Activated CD4-positive, alpha-beta T cell treated with anti-CD3 and anti-CD28 coated beads, Interleukin-2, Interleukin-4, amounts not matched to agents 100 ng/mL and 50 ng/mL, durations not matched to agents 16 hours and 8 hours (primary cell): ENCODE data around the gene NAXE.
"Not testable (repeated sequence)": the region's sequence is repeated elsewhere in the genome, so short reads cannot be mapped to it uniquely, and the experiment has no call there.

ENCODE experiments used
- DNase-seq: peaks from one replicate; pipeline ENCODE4 v3.0.0-alpha.2; 2020; ENCODE audit warnings: low spot score

NAXE gene

GRCh38 chr1:156571261-156571852 lies 20.2 kb upstream of the NAXE start:
- DNase-seq = no peak

DNA sequence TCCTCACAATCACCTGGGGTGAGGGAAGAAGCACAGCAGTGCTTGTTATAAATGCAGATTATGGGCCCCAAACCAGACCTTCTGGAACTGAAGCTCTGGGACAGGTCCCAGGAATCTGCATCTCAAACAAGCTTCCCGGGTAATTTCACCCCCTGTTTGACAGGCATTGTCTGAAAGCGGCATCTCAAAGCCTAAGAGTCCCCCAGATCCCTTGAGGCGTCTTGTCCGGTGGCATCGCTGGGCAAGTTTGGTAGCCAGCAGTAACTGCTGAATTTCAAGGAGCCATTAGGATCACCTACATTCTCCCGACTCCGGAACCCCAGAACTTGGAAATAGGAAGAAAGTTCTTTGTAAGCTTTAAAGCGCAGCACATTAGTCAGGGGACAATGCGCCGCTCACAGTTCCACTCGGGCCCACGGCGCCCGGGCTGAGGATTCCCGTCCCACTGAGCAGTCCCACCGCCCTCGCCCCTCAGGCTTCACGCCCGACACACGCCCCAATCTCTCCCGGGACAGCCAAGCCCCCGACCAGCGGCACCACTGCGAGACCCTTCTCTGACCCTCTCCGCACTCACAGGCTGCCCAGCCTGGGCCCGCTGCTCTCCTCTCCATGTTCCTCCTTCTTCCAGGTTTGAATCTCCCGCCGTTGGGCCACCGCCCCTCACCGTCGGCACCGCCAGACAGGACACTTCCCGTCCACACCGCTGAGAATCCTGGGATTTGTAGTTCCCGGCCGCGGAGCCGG lies 19.5 kb upstream of the NAXE start, which contains the start of gene IQGAP3:
Gene IQGAP3, minus strand, starts transcription at position 647 of the 744 bp plus-strand sequence. Its CDS starts 36 bp downstream, at position 611.
- peak; percentile 78 for DNase-seq

- no peak for DNase-seq
Observed at GRCh38 chr1:156572663-156573018, 18.9 kb upstream of the NAXE start.

GRCh38 chr1:156574039-156574633 lies 17.4 kb upstream of the NAXE start:
- no peak for DNase-seq

- no peak for DNase-seq
Observed at GRCh38 chr1:156577550-156577949, 14.0 kb upstream of the NAXE start.

GRCh38 chr1:156578055-156578454 lies 13.5 kb upstream of the NAXE start:
- no peak for DNase-seq

GRCh38 chr1:156579472-156579871 lies 12.1 kb upstream of the NAXE start, which contains the start of gene TTC24:
TSS of gene TTC24 (plus strand) at chr1:156579723. CDS start at chr1:156581365, 1,642 bp downstream.
- no peak for DNase-seq

DNA sequence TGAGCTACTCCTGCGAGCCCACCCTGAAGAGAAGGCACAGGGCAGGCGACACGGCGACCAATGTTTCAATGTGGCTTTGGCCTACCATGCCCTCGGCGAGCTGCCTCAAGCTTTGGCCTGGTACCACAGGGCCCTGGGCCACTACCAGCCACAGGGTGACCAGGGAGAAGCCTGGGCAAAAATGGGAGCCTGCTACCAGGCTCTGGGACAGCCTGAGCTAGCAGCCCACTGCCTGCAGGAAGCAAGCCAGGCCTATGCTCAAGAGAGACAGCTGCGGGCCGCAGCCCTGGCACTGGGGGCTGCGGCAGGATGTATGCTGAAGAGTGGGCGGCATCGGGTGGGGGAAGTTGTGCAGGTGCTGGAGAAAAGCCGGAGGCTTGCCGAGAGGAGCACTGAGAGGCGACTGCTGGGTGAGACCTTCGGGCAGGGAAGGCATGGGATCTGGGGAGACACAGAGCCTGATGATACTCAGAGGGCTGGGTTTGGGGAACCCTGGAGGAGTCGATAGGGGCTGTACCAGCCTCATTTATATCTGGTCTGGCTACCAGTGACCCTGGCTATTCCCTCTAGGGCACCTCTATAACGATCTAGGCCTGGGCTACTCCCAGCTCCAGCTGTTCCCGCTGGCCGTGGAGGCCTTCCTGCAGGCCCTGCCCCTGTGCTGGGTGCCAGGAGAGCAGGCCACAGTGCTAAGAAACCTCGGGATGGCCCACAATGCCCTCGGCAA lies 9.8 kb upstream of the NAXE start:
- DNase-seq = no peak

DNA sequence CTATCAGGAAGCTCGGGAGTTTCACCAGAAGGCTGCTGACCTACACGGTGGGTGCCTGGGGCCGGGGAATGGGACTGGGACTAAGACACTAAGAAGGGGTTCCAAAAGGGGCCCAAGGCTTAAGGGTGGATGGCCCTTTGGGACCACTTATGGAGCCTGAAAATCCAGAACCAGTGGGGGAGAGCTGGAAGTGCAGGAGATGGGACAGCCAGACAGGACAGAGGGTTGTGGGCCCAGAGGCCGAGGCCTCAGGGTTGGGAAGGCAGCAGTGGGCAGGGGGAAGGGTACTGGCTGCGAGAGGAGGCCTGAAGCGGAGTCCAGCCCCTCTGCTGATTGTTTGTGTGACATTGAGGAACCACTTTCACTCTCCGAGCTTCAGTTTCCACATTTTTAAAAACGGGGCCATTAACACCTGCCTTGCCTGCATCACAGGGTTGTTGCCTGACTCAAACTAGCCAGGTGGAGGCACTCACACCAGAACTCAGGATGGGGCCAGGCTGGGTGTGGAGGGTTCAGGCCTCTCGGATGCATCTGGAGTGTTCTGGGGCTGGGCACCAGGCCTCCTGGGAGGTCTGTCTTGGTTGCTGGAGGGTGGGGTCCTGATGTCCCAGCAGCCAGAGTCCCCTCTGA lies 9.1 kb upstream of the NAXE start:
- DNase-seq = no peak

DNA sequence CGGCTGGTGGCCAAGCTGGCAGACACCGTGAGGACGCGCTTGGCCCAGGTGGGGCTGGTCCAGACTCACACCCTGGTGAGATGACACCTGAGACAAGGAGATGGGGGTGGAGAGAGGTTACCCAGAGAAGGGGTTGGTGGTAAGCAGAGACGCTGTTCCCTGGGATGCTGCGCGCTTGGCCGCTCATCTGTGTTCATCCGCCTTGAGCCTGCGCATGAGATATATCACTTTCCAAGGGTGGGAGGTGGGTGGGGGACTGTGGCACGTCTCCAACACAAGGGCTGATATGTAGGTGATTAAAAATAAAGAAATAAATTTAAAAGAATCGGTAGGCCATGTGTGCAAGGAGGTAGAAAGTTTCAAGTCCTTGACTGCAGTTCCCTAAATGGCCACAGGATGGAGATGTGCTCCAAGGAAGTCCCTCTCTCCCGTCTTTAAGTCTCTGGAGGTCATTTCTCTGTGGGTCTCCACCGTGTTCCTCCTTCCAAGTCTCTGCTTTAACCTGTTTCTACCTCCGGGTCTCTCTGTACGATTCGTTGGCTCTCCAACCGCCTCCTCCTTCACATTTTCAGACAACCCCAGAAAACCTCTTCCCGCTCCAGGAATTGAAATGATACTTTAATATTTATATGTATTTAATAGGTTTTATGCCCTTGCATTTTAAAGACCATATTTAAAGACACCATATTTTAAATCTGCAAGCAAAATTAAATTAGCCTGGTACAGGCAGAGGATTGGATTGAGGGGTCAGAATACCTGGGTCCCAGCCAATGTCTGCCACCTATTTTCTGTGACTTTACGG lies 7.6 kb upstream of the NAXE start:
- peak; percentile 82 for DNase-seq

GRCh38 chr1:156584813-156585212 lies 6.8 kb upstream of the NAXE start:
- DNase-seq = no peak

- no peak for DNase-seq
Observed at GRCh38 chr1:156586323-156586722, 5.3 kb upstream of the NAXE start.

DNA sequence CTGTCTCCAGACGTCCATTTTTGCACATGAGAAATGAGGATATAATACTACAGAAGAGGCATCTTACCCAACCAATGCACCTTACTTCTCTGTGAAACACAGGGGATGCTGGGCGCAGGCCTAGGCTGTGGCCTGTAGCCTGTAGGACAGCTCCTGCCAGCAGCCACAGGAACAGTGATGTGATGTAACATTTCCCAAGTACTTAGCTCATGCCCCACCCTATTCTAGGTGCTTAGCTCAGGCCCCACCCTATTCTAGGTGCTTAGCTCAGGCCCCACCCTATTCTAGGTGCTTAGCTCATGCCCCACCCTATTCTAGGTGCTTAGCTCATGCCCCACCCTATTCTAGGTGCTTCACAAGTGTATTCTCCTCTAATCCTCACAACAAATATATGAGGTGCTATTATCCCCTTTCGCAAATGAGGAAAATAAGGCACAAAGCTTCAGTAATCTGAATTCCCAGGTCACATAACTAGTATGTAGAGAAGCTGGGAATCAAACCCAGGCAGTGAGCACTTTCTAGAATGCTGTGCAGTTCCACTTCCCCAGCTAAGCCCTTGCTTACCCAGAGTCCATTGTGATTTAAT lies 4.6 kb upstream of the NAXE start:
- no peak for DNase-seq

GRCh38 chr1:156587927-156588326 lies 3.6 kb upstream of the NAXE start:
- DNase-seq = not testable (repeated sequence)

DNA sequence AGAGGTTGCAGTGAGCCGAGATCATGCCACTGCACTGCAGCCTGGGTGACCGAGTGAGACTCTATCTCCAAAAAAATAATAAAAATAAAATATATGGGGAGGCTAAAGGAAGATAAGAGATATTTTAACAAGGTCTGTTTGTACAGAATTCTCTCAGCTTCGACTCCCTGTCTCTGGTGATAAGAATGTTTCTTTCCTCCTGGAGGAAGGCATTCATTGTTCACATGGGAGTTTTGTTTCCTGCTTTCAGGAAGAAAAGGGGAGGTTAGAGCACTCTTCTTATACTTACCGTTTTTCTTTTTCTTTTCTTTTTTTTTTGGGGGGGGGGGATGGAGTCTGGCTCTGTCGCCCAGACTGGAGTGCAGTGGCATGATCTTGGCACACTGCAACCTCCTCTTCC lies 2.0 kb upstream of the NAXE start:
- DNase-seq = no peak

- DNase-seq = no peak
Observed at GRCh38 chr1:156590326-156591180, 1.0 kb upstream of the NAXE start.

DNA sequence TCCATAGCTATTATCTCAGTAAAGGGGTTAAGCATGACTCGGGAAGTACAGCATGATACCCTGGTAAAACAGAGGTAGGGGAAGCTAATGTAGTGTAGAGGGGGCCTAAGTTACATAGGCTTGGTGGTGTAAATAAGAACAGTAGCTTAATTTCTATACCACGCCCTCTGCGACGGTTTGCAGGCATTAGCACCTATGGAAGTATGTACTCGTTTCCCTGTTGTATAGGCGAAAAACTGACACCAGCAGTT lies 470 bp upstream of the NAXE start:
- DNase-seq = no peak

DNA sequence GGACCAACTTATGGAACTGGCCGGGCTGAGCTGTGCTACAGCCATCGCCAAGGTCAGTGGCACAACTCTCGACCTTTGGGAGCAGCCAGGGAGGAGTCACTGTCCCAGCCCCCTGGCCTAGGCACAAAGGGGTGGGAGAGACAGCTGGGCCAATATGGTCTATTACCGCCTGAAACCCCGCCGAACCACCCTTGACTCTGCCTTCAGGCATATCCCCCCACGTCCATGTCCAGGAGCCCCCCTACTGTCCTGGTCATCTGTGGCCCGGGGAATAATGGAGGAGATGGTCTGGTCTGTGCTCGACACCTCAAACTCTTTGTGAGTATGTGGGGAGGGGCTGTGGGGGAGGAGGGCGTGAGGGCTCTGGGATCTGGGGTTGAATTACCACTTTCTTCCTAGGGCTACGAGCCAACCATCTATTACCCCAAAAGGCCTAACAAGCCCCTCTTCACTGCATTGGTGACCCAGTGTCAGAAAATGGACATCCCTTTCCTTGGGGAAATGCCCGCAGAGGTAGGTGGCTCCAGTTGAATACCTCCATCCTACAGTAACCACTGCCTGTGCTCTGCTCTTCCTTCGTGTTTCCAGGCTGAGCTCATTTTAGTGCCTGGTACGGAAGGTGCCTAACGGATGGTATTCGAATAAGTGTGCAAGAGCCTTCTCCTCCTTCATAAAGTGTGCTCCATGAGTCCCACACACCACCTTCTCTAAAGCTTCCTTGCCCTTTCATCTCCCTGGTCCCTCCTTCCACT lies 758 bp downstream of the NAXE start:
- DNase-seq = no peak

GRCh38 chr1:156592910-156593660 lies 1.5 kb downstream of the NAXE start:
- DNase-seq = no peak
